OCI-LY1 (cell line): ENCODE data around the gene CDK5RAP2.
"Not testable (repeated sequence)": the region's sequence is repeated elsewhere in the genome, so short reads cannot be mapped to it uniquely, and the experiment has no call there.

Experiments
- H2AFZ ChIP-seq: fragments of 200-600 bp; sonication (generic), shearing (Covaris generic); 2 replicates; pipeline ENCODE4 v1.6.0; 2014; ENCODE audit warnings: antibody characterized with exemption, mild to moderate bottlenecking, low read length
- H3F3A ChIP-seq: fragments of 200-600 bp; sonication (generic), shearing (Covaris generic); 2 replicates; pipeline ENCODE4 v1.6.0; 2014; ENCODE audit warnings: mild to moderate bottlenecking, antibody characterized with exemption, low read length, moderate library complexity; ENCODE audit not compliant: insufficient read depth
- H3K27ac ChIP-seq: fragments of 200-600 bp; sonication (generic); 2 replicates; pipeline ENCODE4 v1.5.1; 2014; ENCODE audit warnings: low read length, mixed run types, mild to moderate bottlenecking, low read depth; ENCODE audit not compliant: poor library complexity, severe bottlenecking
- H3K27me3 ChIP-seq: fragments of 200-600 bp; sonication (generic); 2 replicates; pipeline ENCODE4 v1.6.0; 2014; ENCODE audit warnings: antibody characterized with exemption, mild to moderate bottlenecking, low read length, moderate library complexity; ENCODE audit not compliant: insufficient read depth
- H3K36me3 ChIP-seq: fragments of 200-600 bp; sonication (generic); 2 replicates; pipeline ENCODE4 v1.6.1; 2014; ENCODE audit warnings: mild to moderate bottlenecking, antibody characterized with exemption, low read length, moderate library complexity, mixed read lengths; ENCODE audit not compliant: insufficient read depth
- H3K4me1 ChIP-seq: fragments of 200-600 bp; sonication (generic); 2 replicates; pipeline ENCODE4 v1.5.1; 2014; ENCODE audit warnings: mild to moderate bottlenecking, low read length, moderate library complexity; ENCODE audit not compliant: insufficient read depth, severe bottlenecking
- H3K4me2 ChIP-seq: fragments of 200-600 bp; sonication (generic), shearing (Covaris generic); 2 replicates; pipeline ENCODE4 v1.6.1; 2014; ENCODE audit warnings: low read length
- H3K4me3 ChIP-seq: fragments of 200-600 bp; sonication (generic); 2 replicates; pipeline ENCODE4 v1.5.1; 2014; ENCODE audit warnings: low read length, low read depth, mild to moderate bottlenecking, mixed read lengths; ENCODE audit not compliant: poor library complexity, severe bottlenecking
- H3K79me2 ChIP-seq: fragments of 200-600 bp; shearing (Covaris generic); 2 replicates; pipeline ENCODE4 v1.6.1; 2016; ENCODE audit warnings: mixed run types, low read length, mixed read lengths; ENCODE audit not compliant: insufficient read depth
- H3K9ac ChIP-seq: fragments of 200-600 bp; sonication (generic), shearing (Covaris generic); 2 replicates; pipeline ENCODE4 v1.6.1; 2014; ENCODE audit warnings: mild to moderate bottlenecking, low read length, mixed read lengths
- H3K9me2 ChIP-seq: fragments of 200-600 bp; sonication (generic), shearing (Covaris generic); 2 replicates; pipeline ENCODE4 v1.6.1; 2014; ENCODE audit warnings: low read depth, mild to moderate bottlenecking, low read length, mixed read lengths
- H3K9me3 ChIP-seq: fragments of 200-600 bp; shearing (Covaris generic); 2 replicates; pipeline ENCODE4 v1.6.1; 2014; ENCODE audit warnings: low read length, mixed read lengths
- H4K20me1 ChIP-seq: fragments of 200-600 bp; sonication (generic), shearing (Covaris generic); 2 replicates; pipeline ENCODE4 v1.6.0; 2016; ENCODE audit warnings: mild to moderate bottlenecking, low read length; ENCODE audit not compliant: insufficient read depth
- EZH2 ChIP-seq: fragments of 200-600 bp; sonication (generic), shearing (Covaris generic); IDR thresholded peaks from 2 replicates; pipeline ENCODE4 v1.8.0; 2017; ENCODE audit warnings: borderline replicate concordance, mixed run types, mild to moderate bottlenecking, antibody characterized with exemption, low read length, moderate library complexity, mixed read lengths
- TF ChIP-seq, protein P1 (sequence below): fragments of 200-600 bp; sonication (generic), shearing (Covaris generic); IDR thresholded peaks from 2 replicates; pipeline ENCODE4 v1.5.1; 2017; ENCODE audit warnings: mild to moderate bottlenecking, antibody characterized with exemption, low read length, moderate library complexity, mixed read lengths

CDK5RAP2 gene

DNA sequence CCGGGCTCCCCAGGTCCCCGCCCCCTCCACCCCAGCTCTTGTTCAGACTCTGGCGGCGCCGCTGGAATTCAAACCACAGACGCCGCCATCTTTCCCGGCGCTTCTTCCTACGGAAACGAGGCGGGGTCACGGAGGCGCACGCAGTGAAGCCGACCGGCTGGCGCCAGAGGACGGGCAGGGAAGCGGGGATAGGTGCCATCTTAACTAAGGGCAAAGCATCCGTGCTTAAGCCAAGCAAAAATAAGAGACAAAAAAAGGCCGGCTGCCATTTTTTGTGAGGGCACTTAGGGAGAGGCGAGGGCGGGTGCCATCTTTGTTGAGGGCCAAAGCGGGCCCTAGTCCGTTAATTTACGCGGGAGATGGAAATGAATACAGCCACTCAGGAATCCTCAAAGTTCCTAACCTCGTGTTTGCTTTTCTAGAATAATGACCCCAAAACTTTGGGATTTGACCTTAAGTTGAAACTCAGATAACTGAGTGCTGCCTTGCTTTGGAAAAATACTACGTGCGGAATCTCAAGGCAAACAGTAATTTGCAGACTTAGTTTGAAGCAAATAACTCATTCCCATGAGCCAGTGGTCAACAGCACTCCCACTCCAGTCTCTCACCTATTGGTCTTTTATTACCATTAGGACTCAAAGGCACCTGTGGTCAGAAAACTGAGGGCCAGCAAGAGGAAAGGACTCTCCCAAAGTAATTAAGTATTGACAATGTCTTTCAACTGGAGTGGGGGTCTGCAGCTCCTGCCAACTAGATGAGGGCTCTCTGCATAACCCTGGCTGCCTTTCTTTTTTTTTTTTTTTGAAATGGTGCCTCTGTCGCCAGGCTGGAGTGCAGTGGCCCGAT is at the start of gene CDK5RAP2:
Gene CDK5RAP2 (minus strand): TSS at position 117 of the 846 bp plus-strand sequence. CDS start 189 bp downstream, outside the sequence.
- Histone ChIP-seq H2AFZ (peak within 1 kb of the TSS; percentile 53), H3K36me3 (peaks cover 19% of the 10 kb centered on the region), H3F3A (no peaks in the 10 kb centered on the region), H3K4me2 (peak within 1 kb of the TSS; percentile 90), H3K4me1 (peaks cover 70% of the 10 kb centered on the region), H4K20me1 (no peaks in the 10 kb centered on the region), H3K27me3 (no peaks in the 10 kb centered on the region), H3K4me3 (peak within 1 kb of the TSS; percentile 77), H3K27ac (peak within 1 kb of the TSS; percentile 75), H3K9ac (peak within 1 kb of the TSS; percentile 81), H3K9me3 (no peaks in the 10 kb centered on the region), H3K79me2 (peaks cover 50% of the 10 kb centered on the region), H3K9me2 (no peaks in the 10 kb centered on the region)
- TF ChIP-seq, protein P1, sequence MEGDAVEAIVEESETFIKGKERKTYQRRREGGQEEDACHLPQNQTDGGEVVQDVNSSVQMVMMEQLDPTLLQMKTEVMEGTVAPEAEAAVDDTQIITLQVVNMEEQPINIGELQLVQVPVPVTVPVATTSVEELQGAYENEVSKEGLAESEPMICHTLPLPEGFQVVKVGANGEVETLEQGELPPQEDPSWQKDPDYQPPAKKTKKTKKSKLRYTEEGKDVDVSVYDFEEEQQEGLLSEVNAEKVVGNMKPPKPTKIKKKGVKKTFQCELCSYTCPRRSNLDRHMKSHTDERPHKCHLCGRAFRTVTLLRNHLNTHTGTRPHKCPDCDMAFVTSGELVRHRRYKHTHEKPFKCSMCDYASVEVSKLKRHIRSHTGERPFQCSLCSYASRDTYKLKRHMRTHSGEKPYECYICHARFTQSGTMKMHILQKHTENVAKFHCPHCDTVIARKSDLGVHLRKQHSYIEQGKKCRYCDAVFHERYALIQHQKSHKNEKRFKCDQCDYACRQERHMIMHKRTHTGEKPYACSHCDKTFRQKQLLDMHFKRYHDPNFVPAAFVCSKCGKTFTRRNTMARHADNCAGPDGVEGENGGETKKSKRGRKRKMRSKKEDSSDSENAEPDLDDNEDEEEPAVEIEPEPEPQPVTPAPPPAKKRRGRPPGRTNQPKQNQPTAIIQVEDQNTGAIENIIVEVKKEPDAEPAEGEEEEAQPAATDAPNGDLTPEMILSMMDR: no peak
- TF ChIP-seq EZH2: no peak

DNA sequence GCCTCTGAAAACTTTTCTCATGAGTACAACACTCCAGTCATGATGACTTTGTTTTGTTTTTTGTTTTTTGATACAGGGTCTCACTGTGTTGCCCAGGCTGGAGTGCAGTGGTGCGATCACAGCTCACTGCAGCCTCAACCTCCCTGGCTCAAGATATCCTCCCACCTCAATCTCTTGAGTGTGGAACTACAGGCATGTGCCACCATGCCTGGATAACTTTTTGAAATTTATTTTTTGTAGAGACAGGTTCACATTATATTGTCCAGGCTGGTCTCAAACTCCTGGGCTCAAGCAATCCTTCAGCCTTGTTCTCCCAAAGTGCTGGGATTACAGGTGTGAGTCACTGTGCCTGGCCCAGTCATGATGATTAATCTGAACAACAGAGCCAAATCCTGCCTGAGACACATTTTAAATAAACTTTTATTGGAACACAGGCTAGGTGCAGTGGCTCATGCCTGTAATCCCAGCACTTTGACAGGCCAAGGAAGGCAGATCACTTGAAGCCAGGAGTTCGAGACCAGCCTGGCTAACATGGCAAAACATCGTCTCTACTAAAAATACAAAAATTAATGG is 49.0 kb upstream of the CDK5RAP2 start:
- H3K9ac ChIP-seq, H3K27ac ChIP-seq, H3K4me1 ChIP-seq, H2AFZ ChIP-seq, H4K20me1 ChIP-seq, H3K36me3 ChIP-seq, H3K4me3 ChIP-seq, H3K4me2 ChIP-seq, H3K9me2 ChIP-seq, H3K79me2 ChIP-seq, H3K27me3 ChIP-seq, H3F3A ChIP-seq, H3K9me3 ChIP-seq: not testable (repeated sequence)

DNA sequence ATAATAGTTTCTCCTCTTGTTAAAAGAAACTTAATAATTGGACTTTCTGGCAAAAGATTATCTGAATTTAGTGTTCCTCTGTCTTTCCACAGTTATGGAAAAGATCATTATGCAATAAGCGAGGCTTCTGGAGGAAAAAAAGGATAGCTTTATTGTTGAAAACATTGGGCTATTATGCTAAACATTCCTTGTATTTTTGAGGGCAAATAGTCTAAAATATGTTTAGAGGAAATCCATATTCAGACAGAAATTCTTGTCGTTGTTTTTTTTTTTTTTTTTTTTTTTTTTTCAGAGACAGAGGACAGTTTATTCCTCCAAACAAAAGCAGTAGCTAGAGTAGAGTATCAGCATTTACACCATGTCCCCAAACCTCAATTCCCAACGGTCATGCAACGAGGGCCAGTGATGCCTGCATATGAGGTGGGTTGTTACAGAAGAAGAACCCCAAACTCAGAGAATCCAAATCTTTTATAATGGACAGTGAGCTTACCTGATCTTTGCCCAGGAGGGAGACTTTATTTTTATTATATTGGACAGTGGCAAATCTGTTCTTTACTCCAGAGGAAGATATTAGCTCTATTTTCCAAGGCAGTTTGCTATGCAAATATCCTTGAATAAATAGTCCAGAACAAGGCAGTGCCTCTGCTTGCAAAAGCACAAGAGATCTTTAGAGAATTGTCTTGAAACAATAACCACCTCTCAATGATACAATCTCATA is 48.4 kb upstream of the CDK5RAP2 start:
- no peaks in the 10 kb centered on the region for H3K79me2 ChIP-seq

More for the DNA sequence above, 48.4 kb upstream of the CDK5RAP2 start:
- Histone ChIP-seq H3K4me2 (no peak overlapping the region), H3F3A (no peaks in the 10 kb centered on the region), H2AFZ (no peak overlapping the region), H3K27ac (no peak overlapping the region), H3K4me3 (no peak overlapping the region), H3K9me2 (no peaks in the 10 kb centered on the region), H4K20me1 (no peaks in the 10 kb centered on the region), H3K36me3 (no peaks in the 10 kb centered on the region), H3K9ac (no peak overlapping the region), H3K4me1 (no peaks in the 10 kb centered on the region), H3K27me3 (no peaks in the 10 kb centered on the region), H3K9me3 (no peaks in the 10 kb centered on the region)
- TF ChIP-seq, protein P1: no peak
- no peak for TF ChIP-seq EZH2
